Dendritic cell treated with granulocyte-macrophage colony-stimulating factor and Interleukin-4, amounts not matched to agents 40 ng/mL and 50 ng/mL, for 4 days (primary cell): ENCODE results near the gene OR1I1.
"Not testable (repeated sequence)": the region's sequence is repeated elsewhere in the genome, so short reads cannot be mapped to it uniquely, and the experiment has no call there.

ENCODE experiments used
- H3K27ac Mint-ChIP-seq: one replicate; pipeline ENCODE4 v1.8.0; 2022; ENCODE audit warnings: mild to moderate bottlenecking, mixed read lengths
- H3K27me3 Mint-ChIP-seq: one replicate; pipeline ENCODE4 v1.8.0; 2022; ENCODE audit warnings: mild to moderate bottlenecking, mixed read lengths
- H3K36me3 Mint-ChIP-seq: one replicate; pipeline ENCODE4 v1.8.0; 2022; ENCODE audit warnings: low read depth, mixed read lengths
- H3K4me1 Mint-ChIP-seq: one replicate; pipeline ENCODE4 v1.8.0; 2022; ENCODE audit warnings: low read depth, mixed read lengths
- H3K4me3 Mint-ChIP-seq: one replicate; pipeline ENCODE4 v1.8.0; 2022; ENCODE audit warnings: mild to moderate bottlenecking, moderate library complexity, mixed read lengths
- H3K9me3 Mint-ChIP-seq: one replicate; pipeline ENCODE4 v1.8.0; 2022; ENCODE audit warnings: mixed read lengths
- intact Hi-C: fragments of 100-400 bp; cut with micrococcal nuclease; formaldehyde crosslinking; loops from one replicate; pipeline ENCODE4 v1.15.0; 2022

Gene OR1I1, protein sequence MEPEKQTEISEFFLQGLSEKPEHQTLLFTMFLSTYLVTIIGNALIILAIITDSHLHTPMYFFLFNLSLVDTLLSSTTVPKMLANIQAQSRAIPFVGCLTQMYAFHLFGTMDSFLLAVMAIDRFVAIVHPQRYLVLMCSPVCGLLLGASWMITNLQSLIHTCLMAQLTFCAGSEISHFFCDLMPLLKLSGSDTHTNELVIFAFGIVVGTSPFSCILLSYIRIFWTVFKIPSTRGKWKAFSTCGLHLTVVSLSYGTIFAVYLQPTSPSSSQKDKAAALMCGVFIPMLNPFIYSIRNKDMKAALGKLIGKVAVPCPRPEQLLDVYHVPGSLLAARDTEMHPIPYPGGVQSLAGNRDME

GRCh38 chr19:15081911-15082310 is at the start of gene OR1I1:
Gene OR1I1 (plus strand): TSS chr19:15082211. CDS start chr19:15087066, 4,855 bp downstream.
- Mint-ChIP-seq H3K27ac (no peak within 1 kb of the TSS), H3K27me3 (peaks cover 19% of the 10 kb centered on the region), H3K4me1 (no peaks in the 10 kb centered on the region), H3K36me3 (no peaks in the 10 kb centered on the region), H3K4me3 (no peak within 1 kb of the TSS), H3K9me3 (no peaks in the 10 kb centered on the region)
- intact Hi-C loops = no loop called here

- H3K9me3 Mint-ChIP-seq = peaks cover 8% of the 10 kb centered on the region
- no peak overlapping the region for H3K4me3 Mint-ChIP-seq
- peaks cover 6% of the 10 kb centered on the region for H3K27me3 Mint-ChIP-seq
Observed at GRCh38 chr19:15035795-15036311, 46.2 kb upstream of the OR1I1 start.

GRCh38 chr19:15037586-15037985 is 44.4 kb upstream of the OR1I1 start:
- Mint-ChIP-seq H3K27ac (no peak overlapping the region), H3K36me3 (no peaks in the 10 kb centered on the region), H3K4me1 (no peaks in the 10 kb centered on the region), H3K4me3 (no peak overlapping the region), H3K27me3 (peaks cover 6% of the 10 kb centered on the region), H3K9me3 (no peaks in the 10 kb centered on the region)
- intact Hi-C loops = no loop called here

More at GRCh38 chr19:15035795-15036311, 46.2 kb upstream of the OR1I1 start:
- intact Hi-C loops = no loop called here
- Mint-ChIP-seq H3K36me3 (no peaks in the 10 kb centered on the region), H3K27ac (no peak overlapping the region), H3K4me1 (no peaks in the 10 kb centered on the region)

DNA sequence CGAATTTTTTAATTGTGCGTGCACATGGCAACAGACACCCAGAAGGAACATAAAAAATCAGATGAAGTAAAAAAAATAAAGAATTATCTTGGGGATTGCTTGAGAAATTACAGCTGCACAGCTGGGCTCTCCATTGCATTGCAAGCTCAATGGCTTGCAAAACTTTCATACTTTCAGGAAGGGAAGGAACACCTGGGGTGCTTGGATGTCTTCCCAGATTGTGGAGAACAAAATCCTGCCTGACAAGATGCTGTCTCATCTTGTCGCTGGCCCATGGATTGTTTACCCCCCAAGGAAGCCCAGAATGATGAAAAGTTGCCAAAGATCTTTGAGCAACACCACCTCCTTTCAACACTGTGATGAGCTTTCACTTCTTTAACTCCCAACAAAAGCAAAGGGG is 43.7 kb upstream of the OR1I1 start:
- intact Hi-C loops = no loop called here
- H3K4me3 Mint-ChIP-seq = no peak overlapping the region
- peaks cover 6% of the 10 kb centered on the region for H3K27me3 Mint-ChIP-seq
- H3K4me1 Mint-ChIP-seq = no peaks in the 10 kb centered on the region
- no peaks in the 10 kb centered on the region for H3K36me3 Mint-ChIP-seq
- H3K9me3 Mint-ChIP-seq = no peaks in the 10 kb centered on the region
- H3K27ac Mint-ChIP-seq = no peak overlapping the region

GRCh38 chr19:15042003-15042402 is 40.0 kb upstream of the OR1I1 start:
- Mint-ChIP-seq H3K36me3 (no peaks in the 10 kb centered on the region), H3K27me3 (no peaks in the 10 kb centered on the region), H3K4me3 (no peak overlapping the region), H3K27ac (no peak overlapping the region), H3K4me1 (no peaks in the 10 kb centered on the region), H3K9me3 (no peaks in the 10 kb centered on the region)
- intact Hi-C loops = no loop called here

- H3K9me3 Mint-ChIP-seq = no peaks in the 10 kb centered on the region
- no peak overlapping the region for H3K4me3 Mint-ChIP-seq
- H3K4me1 Mint-ChIP-seq = no peaks in the 10 kb centered on the region
- no peak overlapping the region for H3K27ac Mint-ChIP-seq
- no peaks in the 10 kb centered on the region for H3K27me3 Mint-ChIP-seq
- intact Hi-C loops = no loop called here
- no peaks in the 10 kb centered on the region for H3K36me3 Mint-ChIP-seq
Observed at GRCh38 chr19:15042826-15043225, 39.2 kb upstream of the OR1I1 start.

- intact Hi-C loops = no loop called here
- Mint-ChIP-seq H3K9me3 (no peaks in the 10 kb centered on the region), H3K4me3 (no peak overlapping the region), H3K27ac (no peak overlapping the region), H3K4me1 (no peaks in the 10 kb centered on the region), H3K36me3 (no peaks in the 10 kb centered on the region), H3K27me3 (no peaks in the 10 kb centered on the region)
Observed at GRCh38 chr19:15045506-15045905, 36.5 kb upstream of the OR1I1 start.

DNA sequence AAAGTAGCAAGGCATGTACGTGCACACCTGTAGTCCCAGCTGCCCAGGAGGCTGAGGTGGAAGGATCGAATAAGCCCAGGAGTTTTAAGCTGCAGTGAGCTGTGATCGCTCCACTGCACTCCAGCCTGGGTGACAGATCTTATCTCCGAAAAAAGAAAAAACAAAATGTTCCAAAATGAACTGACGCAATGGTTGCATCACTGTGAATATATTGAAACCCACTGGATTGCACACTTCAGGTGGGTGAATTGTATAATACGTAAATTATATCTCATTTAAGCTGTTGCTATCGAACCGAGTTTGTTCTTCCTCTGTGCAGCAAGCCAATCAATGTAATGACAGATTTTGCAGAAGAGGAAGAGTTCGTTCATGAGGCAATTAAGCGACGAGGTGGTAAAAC is 34.3 kb upstream of the OR1I1 start:
- no peak overlapping the region for H3K4me3 Mint-ChIP-seq
- H3K27me3 Mint-ChIP-seq = peaks cover 1% of the 10 kb centered on the region
- no peaks in the 10 kb centered on the region for H3K4me1 Mint-ChIP-seq
- intact Hi-C loops = no loop called here
- no peaks in the 10 kb centered on the region for H3K36me3 Mint-ChIP-seq
- no peak overlapping the region for H3K27ac Mint-ChIP-seq
- H3K9me3 Mint-ChIP-seq = no peaks in the 10 kb centered on the region

DNA sequence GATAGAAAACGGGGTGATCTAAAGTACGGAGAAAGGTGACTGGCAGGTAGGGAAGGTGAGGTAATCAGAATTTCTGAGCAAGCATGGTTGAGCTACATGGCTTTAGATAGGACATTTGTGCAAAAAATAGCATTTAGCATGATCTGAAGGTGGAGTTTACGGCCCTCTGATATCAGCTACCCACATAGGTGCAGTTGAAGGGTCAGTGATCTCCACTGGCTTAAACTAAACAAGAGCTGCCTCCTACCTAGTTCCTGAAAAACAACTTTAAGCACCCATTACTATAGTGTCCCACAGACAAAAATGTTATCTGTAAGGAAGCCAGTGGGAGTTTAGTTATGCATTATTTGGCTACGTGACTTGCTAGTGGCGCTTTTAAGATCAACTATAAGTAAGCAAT is 33.9 kb upstream of the OR1I1 start:
- Mint-ChIP-seq H3K27ac (no peak overlapping the region), H3K9me3 (no peaks in the 10 kb centered on the region), H3K4me1 (no peaks in the 10 kb centered on the region), H3K27me3 (peaks cover 1% of the 10 kb centered on the region), H3K4me3 (no peak overlapping the region), H3K36me3 (no peaks in the 10 kb centered on the region)
- intact Hi-C loops = no loop called here

- Mint-ChIP-seq H3K9me3 (no peaks in the 10 kb centered on the region), H3K27me3 (peaks cover 1% of the 10 kb centered on the region), H3K4me1 (no peaks in the 10 kb centered on the region), H3K36me3 (no peaks in the 10 kb centered on the region), H3K27ac (no peak within 1 kb of the TSS), H3K4me3 (no peak within 1 kb of the TSS)
- intact Hi-C loops = no loop called here
Observed at GRCh38 chr19:15048885-15049541, 33.0 kb upstream of the OR1I1 start, which contains the start of gene CASP14. Gene CASP14 (plus strand): TSS chr19:15049480. CDS start chr19:15052252, 2,772 bp downstream.

GRCh38 chr19:15050639-15051038 is 31.4 kb upstream of the OR1I1 start:
- Mint-ChIP-seq H3K9me3 (no peaks in the 10 kb centered on the region), H3K27ac (no peak overlapping the region), H3K4me1 (no peaks in the 10 kb centered on the region), H3K36me3 (no peaks in the 10 kb centered on the region), H3K27me3 (peaks cover 6% of the 10 kb centered on the region), H3K4me3 (no peak overlapping the region)
- intact Hi-C loops = no loop called here

GRCh38 chr19:15062036-15062435 is 20.0 kb upstream of the OR1I1 start:
- H3K36me3 Mint-ChIP-seq = no peaks in the 10 kb centered on the region
- H3K9me3 Mint-ChIP-seq = no peaks in the 10 kb centered on the region
- peaks cover 14% of the 10 kb centered on the region for H3K27me3 Mint-ChIP-seq
- no peak overlapping the region for H3K27ac Mint-ChIP-seq
- no peaks in the 10 kb centered on the region for H3K4me1 Mint-ChIP-seq
- intact Hi-C loops = no loop called here
- H3K4me3 Mint-ChIP-seq = no peak overlapping the region

GRCh38 chr19:15070386-15070785 is 11.6 kb upstream of the OR1I1 start:
- H3K27ac Mint-ChIP-seq, H3K4me1 Mint-ChIP-seq, H3K4me3 Mint-ChIP-seq, H3K27me3 Mint-ChIP-seq, intact Hi-C loops, H3K9me3 Mint-ChIP-seq, H3K36me3 Mint-ChIP-seq: not testable (repeated sequence)

- Mint-ChIP-seq H3K9me3 (no peaks in the 10 kb centered on the region), H3K4me1 (no peaks in the 10 kb centered on the region), H3K27me3 (no peaks in the 10 kb centered on the region), H3K4me3 (no peak overlapping the region), H3K27ac (no peak overlapping the region), H3K36me3 (no peaks in the 10 kb centered on the region)
- intact Hi-C loops = no loop called here
Observed at GRCh38 chr19:15072930-15073647, 8.9 kb upstream of the OR1I1 start.
